ENCODE measurements around the gene AICDA. TPM values are rescaled to one million over a fixed set of nuclear protein-coding genes. Genes with fewer than 3 reads are reported as not detected.
"Not testable (repeated sequence)": the region's sequence is repeated elsewhere in the genome, so short reads cannot be mapped to it uniquely, and the experiment has no call there.

AICDA gene
- total RNA-seq, 4 donors from 2014 or later, result not detected

DNA sequence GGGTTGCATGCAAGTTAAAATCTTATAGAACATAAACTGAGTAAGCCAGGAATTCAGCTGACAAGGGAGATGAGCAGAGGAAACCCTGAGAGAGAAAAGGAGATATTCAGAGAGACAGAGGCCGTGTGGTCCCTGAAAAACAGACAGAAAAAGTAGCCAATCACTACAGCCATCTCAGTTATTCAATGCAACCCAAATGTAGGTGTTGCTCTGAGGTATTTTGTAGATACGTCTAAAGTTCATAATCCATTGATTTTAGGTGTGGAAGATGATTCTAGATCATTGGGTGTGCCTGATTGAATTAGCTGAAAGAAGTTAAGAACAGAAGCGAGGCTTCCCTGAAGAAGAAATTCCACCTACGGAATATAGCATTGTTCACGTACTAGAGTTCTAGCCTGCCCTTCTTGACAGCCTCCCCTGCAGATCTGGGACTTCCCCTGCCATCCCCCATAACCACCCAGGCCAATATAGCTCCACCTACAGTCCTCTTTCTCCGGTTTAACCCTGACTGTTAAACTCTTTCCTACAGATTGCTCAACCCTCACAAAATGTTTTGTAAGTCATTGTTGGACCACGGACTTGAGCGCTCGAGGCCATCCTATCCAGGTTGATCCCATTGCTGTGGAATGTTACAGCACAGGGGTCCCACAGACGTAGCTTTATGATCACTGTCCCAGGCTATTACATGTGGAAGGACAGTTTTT lies 21.7 kb downstream of the AICDA start:
- 57 to 66% methylated on average over 10 of the region's 10 CpGs for WGBS, 2 donors (ENCODE audit: low coverage in 1 of 2)
- Histone ChIP-seq H3K27ac (no peak overlapping the region), H3K9me3 (no peaks in the 10 kb centered on the region), H3K36me3 (no peaks in the 10 kb centered on the region), H3K27me3 (no peaks in the 10 kb centered on the region), H3K4me3 (no peak overlapping the region), H3K4me1 (no peaks in the 10 kb centered on the region)
- TF ChIP-seq POLR2AphosphoS5 (IDR thresholded peaks at IDR 0.05), result no peak
- TF ChIP-seq EP300 (IDR thresholded peaks at IDR 0.05), result no peak
- TF ChIP-seq, protein P1, sequence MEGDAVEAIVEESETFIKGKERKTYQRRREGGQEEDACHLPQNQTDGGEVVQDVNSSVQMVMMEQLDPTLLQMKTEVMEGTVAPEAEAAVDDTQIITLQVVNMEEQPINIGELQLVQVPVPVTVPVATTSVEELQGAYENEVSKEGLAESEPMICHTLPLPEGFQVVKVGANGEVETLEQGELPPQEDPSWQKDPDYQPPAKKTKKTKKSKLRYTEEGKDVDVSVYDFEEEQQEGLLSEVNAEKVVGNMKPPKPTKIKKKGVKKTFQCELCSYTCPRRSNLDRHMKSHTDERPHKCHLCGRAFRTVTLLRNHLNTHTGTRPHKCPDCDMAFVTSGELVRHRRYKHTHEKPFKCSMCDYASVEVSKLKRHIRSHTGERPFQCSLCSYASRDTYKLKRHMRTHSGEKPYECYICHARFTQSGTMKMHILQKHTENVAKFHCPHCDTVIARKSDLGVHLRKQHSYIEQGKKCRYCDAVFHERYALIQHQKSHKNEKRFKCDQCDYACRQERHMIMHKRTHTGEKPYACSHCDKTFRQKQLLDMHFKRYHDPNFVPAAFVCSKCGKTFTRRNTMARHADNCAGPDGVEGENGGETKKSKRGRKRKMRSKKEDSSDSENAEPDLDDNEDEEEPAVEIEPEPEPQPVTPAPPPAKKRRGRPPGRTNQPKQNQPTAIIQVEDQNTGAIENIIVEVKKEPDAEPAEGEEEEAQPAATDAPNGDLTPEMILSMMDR (IDR thresholded peaks at IDR 0.05), result no peak
- TF ChIP-seq POLR2A (IDR thresholded peaks at IDR 0.05), result no peak
- no peak for ATAC-seq

DNA sequence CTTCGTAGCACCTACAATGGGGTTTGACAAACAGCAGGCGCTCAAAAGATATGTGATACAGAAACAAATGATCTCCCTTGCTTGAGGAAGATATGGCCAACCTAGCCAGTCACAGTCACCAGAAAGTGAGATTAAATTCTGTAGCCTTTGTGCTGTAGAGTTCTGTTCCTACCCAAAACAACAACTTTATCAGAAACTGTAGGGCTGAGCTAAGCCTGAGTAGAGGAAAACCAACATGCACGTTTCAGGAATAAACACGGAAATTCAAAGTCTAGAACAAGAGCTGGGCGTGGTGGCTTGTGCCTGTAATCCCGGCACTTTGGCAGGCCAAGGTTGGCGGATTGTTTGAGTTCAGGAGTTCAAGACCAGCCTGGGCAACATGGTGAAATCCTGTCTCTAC lies 23.0 kb downstream of the AICDA start:
- no peak for ATAC-seq
- no peaks in the 10 kb centered on the region for H3K36me3 ChIP-seq
- no peak for TF ChIP-seq POLR2A (IDR thresholded peaks at IDR 0.05)
- TF ChIP-seq POLR2AphosphoS5 (IDR thresholded peaks at IDR 0.05), result no peak
- TF ChIP-seq, protein P1 (IDR thresholded peaks at IDR 0.05), result no peak
- TF ChIP-seq EP300 (IDR thresholded peaks at IDR 0.05), result no peak
- no peak overlapping the region for H3K4me3 ChIP-seq
- no peak overlapping the region for H3K27ac ChIP-seq
- no peaks in the 10 kb centered on the region for H3K4me1 ChIP-seq
- 85% methylated on average over 7 of the region's 7 CpGs for WGBS, 2 donors (ENCODE audit: low coverage in 1 of 2)
- no peaks in the 10 kb centered on the region for H3K27me3 ChIP-seq
- H3K9me3 ChIP-seq, result no peaks in the 10 kb centered on the region

DNA sequence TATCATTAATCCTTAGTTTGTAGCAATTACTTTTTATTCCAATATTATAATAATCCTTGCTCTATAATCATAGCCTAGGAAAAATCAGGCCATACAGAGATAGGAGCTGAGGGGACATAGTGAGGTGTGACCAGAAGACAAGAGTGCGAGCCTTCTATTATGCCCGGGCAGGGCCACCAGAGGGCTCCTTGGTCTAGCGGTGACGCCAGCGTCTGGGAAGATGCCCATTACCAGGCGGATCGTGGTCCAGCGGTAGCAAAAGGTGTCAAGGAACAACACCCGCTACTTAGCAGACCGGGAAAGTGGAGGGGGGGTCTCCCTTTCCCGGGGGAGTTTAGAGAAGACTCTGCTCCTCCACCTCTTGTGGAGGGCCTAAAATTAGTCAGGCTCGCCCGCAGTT lies 28.2 kb downstream of the AICDA start:
- not testable (repeated sequence) for H3K36me3 ChIP-seq, H3K4me1 ChIP-seq, H3K9me3 ChIP-seq, H3K27me3 ChIP-seq, ATAC-seq, H3K4me3 ChIP-seq, H3K27ac ChIP-seq
- WGBS, 2 donors (ENCODE audit: low coverage in 1 of 2), result 94% methylated on average over 6 of the region's 13 CpGs; no CpG with 5 or more reads in 1 of the 2 donors

DNA sequence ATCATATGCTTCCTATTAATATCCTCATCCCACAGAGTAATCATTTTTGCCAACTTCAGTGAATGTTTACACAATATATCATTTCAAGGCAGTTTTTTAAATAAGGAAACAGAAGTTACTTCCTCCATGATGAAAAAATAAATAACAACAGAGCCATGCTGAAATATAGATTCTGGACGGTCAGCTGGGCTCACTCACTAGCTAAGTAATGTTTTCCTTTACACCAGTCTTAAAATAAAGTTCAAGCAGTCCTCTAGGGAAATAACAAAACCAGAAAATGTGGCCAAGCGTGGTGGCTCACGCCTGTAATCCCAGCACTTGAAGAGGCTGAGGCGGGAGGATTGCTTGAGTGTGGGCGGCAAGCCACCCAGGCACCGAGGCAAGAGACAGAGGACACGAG lies 28.7 kb downstream of the AICDA start:
- no peaks in the 10 kb centered on the region for H3K4me1 ChIP-seq
- H3K9me3 ChIP-seq, result no peaks in the 10 kb centered on the region
- no peak for TF ChIP-seq EP300 (IDR thresholded peaks at IDR 0.05)
- TF ChIP-seq POLR2AphosphoS5 (IDR thresholded peaks at IDR 0.05), result no peak
- TF ChIP-seq, protein P1 (IDR thresholded peaks at IDR 0.05), result no peak
- TF ChIP-seq POLR2A (IDR thresholded peaks at IDR 0.05), result no peak
- no peak for ATAC-seq
- no peak overlapping the region for H3K27ac ChIP-seq
- H3K36me3 ChIP-seq, result no peaks in the 10 kb centered on the region
- no peak overlapping the region for H3K4me3 ChIP-seq
- H3K27me3 ChIP-seq, result no peaks in the 10 kb centered on the region
- WGBS, 2 donors (ENCODE audit: low coverage in 1 of 2), result 69 to 75% methylated on average over 7 of the region's 7 CpGs

DNA sequence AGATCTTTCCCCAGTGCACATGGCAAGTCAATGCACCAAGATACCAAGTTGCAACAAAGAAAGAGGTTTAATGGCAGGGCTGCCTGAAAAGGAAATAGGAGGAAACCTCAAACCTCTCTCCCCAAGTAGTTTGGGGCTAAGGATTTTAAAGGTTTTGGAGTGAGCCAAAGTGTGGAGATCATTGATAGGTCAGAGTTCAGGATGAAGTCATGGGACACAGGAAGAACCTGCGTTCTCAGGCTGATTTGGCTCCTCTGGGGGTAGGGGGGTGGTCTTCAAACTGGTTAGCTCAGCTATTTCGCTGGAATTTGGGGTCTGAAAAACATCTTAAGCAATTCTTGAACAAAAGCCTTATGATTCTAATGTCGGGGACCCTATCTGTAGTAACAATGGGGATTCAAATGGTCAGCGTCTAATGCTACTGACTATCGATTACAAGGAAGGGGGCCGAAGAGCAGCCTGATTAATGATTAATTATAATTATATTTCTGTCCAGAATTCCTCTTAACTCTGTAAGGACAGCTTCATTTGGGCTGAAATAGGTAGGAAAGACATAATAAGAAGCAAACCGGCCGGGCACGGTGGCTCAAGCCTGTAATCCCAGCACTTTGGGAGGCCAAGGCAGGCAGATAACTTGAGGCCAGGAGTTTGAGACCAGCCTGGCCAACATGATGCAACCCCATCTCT lies 31.4 kb downstream of the AICDA start:
- Histone ChIP-seq H3K4me3 (no peak overlapping the region), H3K27me3 (no peaks in the 10 kb centered on the region), H3K27ac (no peak overlapping the region), H3K36me3 (no peaks in the 10 kb centered on the region), H3K4me1 (no peaks in the 10 kb centered on the region), H3K9me3 (no peaks in the 10 kb centered on the region)
- TF ChIP-seq EP300 (IDR thresholded peaks at IDR 0.05), result no peak
- no peak for TF ChIP-seq POLR2AphosphoS5 (IDR thresholded peaks at IDR 0.05)
- TF ChIP-seq, protein P1 (IDR thresholded peaks at IDR 0.05), result no peak
- TF ChIP-seq POLR2A (IDR thresholded peaks at IDR 0.05), result no peak
- ATAC-seq, result no peak
- 46 to 71% methylated on average over 6 to 9 of the region's 9 CpGs for WGBS, 2 donors (ENCODE audit: low coverage in 1 of 2)

Data from gastroesophageal sphincter (tissue), 4 donors.